NCI-H510A (cell line): ENCODE measurements around the gene LPP.

Experiments used
- DNase-seq: peaks from one replicate; lab custom pipeline; 2025; lab: John Stamatoyannopoulos, UW

The LPP gene

DNA sequence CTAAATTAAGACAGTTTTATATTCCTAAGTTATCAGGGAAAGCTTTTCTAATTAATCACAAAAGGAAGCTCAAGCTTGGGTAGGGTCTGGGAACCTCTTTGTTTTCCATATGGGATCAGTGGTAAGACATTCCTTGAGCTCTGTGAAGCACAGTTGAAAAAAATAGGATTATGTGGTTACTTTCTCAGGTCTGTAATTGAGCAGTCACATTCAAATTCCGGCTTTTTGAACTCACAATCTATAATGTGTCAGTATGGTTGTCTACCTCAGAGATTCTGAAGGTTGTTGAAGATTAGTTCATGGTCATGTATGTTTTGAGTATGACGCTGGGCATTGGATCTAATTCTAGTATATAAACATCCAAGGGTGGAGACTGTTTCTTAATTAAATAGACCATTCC is 364.5 kb downstream of the LPP start:
- DNase-seq, result no peak

DNA sequence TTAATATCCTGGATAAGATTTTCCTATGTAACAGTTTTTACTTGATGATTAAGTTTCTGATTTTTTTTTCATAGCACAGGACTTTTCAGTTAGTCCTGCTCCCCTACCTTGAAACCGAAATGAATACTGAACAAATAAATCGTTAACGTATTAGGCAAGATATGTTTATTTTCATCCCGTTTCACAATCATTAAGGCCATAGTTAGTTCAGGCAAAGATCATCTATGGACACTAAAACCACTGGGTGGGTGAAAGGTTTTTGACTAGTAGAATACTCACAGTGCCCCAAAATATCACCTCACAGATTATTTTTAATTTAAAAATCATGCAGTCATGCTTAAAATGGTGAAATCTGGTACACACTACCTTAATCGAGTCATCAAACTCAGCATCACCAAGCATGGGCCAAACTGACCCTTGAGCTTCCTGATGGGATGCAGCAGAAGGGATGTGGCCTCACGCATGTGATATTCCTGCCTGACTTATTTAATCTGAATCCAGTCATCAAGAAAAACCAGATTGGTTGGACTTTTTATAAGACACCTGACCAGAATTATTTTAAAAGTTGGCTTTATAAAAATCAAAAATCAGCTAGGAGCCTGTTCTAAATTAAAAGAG is 365.0 kb downstream of the LPP start:
- DNase-seq, result no peak

DNA sequence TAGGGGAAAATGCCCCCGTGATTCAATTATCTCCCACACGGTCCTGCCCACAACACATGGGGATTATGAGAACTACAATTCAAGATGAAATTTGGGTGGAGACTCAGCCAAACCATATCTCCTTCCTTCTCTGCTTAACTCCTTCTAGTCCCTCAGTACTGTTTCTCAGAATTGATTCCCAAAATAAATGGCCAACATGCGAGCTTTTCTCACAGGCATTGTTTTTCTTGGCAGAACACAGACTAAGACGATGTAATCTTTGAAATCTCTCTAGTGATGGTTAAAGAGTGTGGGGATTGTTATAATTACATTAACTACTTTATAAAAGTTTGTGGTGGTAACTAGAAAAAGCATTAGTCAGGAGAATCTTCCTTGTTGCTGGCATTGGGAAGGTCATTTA is 366.5 kb downstream of the LPP start:
- DNase-seq, result no peak

DNA sequence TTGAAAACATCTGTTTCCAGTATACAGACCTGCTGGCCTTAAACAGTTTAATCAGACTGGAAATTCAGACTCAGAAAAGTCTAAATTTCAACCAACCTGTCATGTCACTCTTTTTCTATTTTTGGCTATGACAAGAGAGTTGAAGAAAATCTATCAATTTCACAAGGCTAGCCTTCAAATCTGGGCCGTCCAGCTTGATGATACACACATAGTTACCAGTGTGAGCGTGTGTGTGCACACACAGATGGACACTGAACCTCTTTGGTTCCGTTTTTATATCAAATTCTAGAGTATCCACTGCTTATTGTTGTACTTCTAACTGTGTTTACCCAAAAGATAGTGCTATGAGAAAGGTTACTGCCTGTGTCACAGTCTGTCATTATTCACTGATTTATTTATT is 368.2 kb downstream of the LPP start:
- DNase-seq, result no peak

DNA sequence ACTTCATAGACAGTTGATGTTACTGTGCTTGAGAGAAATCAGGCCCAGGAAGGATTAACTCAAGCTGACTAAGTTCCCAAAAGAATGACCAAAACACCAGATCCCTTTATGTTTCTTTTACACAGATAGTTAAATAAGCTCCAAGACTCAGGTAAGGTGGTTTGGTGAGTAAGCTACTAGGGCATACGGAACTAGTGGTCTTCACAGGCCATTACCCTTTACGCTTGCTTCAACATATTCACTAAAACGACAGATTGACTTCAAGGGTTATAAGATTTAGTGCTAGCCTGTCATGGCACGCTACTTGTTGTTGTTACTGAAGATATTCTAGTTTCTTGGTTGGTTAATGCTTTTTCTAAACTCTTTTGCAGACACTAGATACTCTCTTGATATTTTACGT is 369.3 kb downstream of the LPP start:
- DNase-seq, result no peak

DNA sequence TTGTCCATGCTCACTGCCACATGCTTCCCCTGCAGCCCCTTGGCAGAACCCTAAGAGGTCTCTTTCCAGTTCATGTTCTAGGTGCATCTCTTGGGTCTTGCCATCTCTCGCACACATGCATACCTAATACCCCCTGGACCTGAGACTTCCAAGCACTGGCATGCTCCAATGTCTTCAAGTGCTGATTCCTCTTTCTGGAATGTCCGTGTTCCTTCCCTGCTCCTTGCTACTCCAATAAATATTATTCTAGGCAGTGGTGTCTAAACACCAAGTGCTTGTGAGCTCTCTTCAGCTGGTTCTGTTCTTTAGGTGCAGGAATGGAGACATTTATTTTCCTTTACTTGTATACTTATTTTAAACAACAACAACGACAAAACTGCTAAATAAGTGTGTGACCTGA is 370.1 kb downstream of the LPP start:
- DNase-seq, result no peak

DNA sequence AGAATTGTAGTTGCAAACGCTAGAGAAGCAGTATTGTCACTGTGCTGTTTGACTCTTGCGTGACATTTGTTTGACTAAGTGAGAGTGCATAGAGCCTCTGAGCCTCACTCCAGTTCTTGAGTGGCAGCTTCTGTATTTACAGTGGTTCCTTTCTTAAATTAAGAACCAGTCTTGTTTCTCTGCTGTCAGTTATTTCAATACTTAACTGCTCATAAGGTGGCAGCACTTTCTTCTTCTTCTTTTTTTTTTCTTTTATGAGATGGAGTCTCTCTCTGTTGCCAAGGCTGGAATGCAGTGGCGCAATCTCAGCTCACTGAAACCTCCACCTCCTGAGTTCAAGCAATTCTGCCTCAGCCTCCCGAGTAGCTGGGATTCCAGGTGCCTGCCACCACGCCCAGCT is 372.1 kb downstream of the LPP start:
- no peak for DNase-seq

DNA sequence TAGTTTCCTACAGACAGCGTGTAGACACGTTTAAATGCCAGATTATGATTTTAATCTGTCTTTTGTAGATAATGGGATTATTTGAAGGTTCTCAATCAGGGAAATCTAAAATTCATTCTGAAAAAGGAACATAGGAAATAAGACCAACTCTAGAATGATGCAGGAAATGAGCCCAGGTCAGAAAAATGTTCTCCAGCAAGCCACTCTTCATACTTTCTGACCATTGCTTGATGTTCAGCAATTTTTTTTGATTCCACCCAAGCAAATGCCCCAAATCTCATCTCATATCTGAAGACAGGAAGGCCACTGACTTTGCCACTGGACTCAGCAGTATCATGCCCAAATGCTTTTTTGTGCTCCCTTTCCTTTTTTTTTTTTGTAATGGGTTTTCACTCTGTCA is 373.4 kb downstream of the LPP start:
- DNase-seq, result no peak

DNA sequence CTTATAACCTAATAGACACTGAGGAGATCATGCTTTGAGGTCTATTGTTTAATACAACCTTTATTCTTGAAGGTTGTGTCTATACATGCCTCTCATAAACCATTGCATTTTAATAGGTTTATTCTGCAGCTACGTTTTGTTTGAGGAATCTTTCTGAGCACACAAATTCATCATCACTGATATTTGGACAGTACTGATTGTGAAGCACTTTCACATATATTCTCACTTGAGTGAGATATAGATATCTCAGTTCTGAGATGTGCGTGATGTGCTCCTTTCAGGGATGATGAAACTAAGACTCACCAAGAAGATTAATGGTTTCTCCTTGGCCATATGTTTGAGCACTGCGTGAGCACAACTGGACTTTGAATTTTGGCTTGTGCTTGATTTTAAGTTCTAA is 374.4 kb downstream of the LPP start:
- no peak for DNase-seq

DNA sequence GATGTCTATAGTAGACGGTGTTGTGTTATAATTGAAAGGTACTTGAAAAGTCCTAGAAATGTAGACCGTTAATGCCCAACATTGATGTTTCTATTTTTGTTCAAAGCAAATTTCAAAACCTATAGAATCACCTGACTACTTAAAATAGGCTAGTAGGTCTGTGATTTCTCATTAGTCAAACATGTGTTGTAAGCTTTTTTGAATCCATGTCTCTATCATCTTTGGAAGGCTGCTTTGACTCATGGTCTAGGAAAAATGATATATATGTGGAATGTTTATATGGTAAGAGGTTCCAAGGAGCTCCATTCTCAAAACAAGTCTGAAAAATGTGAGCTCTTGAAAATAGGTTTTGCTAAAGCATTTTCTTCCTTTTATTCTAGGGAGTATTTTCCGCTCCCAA is 375.3 kb downstream of the LPP start:
- no peak for DNase-seq

DNA sequence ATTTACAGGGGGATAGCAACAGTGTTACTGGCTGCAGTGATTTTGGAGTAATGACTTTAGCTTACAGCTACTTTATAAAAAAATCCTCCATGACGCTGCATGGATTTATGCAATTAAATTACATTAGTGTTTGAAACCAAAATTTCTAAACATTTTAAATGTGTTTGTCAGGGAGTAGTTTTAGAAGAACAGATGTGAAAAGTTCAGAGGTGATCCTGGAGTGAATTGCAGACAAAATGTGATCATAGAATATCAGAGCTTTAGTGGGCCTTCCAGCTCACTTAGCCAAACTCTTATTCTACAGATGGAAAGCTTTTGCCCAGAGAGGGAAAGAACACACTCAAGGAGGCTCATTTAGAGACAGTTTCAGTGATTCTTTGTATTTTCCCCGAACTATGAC is 376.3 kb downstream of the LPP start:
- DNase-seq, result no peak

DNA sequence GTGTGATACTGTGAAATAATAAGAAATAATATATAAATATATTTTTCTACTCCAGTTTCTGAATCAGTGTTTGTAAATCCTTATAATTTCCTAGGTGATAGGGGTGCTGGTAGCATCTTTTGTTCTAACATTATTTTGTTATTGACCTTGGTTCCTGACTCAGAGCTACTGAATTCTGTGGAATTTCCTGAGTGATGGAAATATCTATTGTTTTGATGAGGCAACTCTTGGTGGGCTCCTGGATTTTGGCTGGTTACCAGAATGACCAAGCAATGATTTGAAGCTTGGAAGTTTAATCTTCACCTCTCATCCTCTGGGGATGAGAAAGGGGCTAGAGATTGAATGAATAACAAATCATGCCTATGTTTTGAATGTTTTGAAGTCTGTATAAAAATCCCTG is 377.3 kb downstream of the LPP start:
- DNase-seq, result no peak

DNA sequence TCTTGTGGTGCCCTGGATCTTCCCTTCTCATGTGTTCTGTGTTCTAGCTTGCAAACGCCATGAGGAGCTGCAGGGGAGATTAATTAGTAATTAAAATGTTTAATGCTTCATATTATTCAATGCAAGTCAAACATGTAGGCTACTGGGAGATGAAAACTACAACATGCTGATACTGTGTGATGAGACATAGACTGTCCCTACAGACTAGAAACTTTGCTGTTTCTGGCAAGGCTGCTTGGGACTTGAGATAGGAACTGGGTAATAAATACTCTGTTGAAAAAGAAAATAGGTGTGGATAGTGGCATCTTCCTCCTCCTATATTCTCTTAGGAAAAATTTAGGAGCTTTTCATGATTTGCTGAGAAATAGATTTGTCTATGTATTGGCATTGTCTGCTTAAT is 379.2 kb downstream of the LPP start:
- DNase-seq, result no peak

DNA sequence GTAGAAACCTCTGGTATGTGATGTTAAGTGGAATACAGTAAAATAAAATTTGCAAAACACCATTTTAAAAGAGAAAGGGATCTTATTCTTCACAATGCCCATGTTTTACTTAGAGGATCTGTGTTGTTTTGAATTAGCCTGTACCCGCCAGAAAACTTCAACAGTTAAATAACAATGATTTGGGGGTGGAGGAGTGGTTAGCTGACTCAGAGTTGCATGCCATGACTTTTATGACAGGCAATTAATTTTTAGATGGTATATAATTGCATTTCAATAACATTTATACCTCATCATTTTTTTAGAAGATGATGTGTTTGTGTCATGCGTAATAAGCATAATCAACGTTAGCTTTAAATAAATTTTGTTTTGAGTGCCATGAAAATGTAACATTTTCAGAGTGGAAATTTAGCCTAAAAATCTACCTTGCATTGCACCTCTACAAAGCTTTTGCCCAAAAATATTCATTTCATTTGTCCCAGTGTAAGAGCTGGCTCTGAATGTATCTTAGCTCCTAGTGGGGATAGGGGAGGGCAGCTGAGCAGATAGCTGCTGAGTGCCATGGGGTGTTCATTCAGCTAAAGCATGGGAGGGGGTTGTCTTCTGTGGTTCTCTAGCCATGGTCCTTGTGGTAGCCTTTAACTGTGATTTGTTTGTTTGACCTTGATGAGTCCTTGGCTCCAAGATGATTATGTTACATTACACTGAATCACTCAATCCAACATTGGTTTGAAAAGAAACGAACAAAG is 379.8 kb downstream of the LPP start:
- no peak for DNase-seq

DNA sequence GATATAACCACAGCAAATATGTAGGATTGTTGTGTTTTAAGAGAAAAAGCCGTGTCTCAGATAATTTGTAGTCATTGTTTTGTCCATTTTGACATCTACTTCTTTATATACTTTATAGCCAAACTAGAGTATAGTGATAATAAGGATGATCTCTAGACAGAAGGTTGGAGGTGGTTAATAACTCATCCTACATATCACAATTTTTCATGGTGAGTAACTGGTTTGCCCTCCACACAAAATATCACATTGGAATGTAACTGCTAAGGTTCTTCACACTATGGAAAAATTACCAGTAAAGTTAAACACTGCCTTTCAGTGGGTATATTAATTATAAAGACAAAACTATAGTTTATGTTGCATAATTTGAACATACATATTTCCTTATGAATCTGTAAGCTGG is 380.7 kb downstream of the LPP start:
- no peak for DNase-seq

DNA sequence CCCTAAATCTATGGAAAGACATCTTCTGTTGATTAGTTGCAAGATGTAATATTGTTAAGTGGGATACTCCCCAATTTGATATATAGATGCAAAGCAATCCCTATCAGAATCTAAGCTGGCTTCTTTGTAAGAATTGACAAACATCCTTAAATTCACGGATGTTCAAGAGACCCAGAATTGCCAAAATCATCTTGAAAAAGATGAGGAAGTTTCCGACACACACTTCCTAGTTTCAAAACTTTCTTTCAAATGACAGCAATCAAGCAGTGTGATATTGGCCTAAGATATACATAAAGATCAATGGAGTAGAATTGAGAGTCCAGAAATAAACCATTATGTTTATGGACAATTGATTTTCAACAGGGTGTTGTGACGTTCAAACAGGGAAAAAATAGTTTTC is 383.6 kb downstream of the LPP start:
- DNase-seq, result no peak

DNA sequence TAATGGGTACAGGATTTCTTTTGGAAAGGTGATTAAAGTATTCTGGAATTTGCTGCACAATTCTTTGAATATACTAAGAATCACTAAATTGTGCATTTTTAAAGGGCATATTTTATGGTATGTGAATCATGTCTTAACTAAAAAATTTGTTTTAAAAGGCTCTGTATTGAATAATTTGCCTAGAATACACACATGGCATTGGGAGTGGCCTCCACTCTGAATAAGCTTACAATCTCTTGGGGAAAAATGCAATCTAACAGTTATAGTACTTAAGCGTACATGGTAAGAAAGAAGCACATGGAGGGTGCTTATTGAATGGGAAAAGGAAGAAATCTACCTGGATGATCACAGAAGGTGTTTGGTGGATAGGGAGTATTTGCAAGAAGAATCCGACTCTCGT is 385.1 kb downstream of the LPP start:
- no peak for DNase-seq

DNA sequence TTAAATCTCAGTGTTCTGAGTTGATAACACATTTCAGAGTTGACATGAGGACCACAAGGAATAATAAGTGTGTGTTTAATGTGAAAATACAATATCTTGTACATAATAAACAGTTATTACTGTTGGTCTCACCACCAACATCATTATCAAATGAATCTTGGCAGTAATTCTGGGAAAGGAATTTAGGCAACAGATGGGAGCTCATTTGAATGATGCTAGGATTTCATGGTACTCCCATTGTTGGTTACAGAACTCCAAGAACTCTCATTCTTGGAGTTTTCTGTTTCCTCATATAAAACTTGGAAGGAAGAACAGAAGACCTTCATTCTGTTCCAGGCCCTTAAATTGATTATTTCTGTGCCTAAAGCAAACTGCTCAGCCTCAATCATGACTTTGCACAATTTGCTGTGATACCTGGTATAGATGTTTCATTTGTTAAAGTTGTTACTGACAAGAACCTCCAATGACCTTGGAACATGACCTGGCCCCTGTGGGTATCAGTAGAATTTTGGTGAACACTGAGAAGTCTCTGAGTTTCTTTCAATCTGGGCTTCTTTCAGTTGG is 385.8 kb downstream of the LPP start:
- no peak for DNase-seq

DNA sequence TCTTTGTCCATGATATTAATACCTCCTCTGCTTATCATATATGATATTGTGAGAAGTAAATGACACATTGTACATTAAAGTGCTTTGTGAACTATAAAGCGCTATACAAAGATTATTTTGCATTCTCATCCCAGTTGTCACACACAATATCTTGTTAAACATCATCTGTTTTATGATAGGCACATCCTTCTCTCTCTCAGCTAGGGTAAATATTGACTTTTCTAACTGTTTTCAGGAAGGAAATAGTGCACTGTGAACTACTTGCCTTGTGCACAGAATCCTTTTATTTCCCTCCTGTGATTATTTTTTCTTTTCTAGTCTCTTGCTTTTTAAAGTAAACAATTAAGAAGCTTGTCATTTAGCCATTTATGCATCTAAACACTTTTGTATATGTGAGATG is 388.2 kb downstream of the LPP start:
- no peak for DNase-seq

DNA sequence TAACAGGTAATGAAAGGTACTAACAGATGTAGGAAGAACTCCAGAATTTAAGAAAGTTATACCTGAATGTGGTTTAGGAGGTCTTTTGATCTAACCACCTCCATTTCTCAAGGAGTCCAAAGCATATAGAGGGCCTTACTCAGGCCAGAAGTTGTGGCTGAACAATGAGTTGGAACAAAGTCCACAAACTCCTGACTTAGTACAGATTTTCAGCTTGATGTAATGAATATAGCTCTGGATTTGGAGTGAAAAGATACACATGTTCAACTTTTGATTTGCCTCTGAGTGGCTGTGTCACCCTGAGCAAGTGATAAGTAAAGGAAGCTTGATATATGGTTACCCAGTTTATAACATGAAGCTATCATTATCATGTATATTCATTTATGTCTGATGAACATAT is 390.1 kb downstream of the LPP start:
- no peak for DNase-seq

DNA sequence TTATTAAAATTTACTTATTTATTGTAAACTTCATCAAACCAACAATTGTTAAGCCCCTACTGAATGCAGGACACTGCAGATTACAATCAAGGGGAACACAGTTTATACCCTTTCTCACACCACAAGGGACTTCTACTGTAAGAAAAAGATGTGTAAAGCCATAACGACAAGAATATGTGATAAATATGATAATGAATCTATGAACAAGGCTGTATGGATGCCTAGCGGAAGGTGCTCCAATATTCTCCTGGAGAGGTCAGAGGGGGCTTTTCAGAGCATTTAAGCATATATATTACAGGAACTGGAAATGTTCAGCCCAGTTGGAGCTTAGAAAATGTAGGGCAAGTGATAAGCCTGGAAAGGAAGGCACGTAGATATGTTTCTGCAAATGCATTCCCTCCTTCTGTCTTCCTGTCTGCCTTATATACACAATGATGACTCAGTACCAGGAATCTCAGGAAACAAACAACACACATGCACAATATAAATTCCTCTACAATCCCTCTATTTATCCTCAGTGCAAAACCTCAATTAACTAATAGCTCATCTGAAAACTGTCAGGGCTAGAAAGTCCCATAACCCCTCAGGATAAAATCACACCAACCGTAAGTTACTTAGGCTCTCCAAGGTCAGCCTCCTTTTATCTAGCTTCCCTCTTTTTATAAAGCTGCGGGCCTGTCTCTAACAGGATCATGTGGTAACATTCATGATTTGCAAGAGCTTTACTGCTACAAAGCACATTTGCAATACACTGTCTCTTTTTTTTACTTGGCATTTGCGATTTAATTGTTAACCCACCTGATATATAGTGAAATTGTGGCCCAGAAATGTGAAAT is 393.1 kb downstream of the LPP start:
- no peak for DNase-seq

DNA sequence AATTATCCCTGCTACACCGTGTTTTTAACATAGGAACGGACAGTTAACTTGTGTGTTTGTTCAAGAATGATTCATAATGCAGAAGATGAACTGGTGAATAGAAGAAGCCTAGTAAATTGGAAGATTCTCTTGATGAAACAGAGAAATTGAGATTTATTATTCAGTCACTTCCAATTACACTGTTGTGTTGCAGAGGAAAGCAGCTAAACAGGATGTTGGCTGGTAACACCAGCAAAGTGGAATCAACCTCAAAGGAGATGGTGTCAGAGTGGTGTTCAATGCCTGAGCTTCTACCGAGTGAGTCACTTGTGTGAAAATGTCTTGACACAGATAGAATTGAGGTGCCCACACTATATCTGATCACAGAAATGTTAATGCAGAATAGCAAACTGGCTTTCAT is 399.6 kb downstream of the LPP start:
- no peak for DNase-seq

DNA sequence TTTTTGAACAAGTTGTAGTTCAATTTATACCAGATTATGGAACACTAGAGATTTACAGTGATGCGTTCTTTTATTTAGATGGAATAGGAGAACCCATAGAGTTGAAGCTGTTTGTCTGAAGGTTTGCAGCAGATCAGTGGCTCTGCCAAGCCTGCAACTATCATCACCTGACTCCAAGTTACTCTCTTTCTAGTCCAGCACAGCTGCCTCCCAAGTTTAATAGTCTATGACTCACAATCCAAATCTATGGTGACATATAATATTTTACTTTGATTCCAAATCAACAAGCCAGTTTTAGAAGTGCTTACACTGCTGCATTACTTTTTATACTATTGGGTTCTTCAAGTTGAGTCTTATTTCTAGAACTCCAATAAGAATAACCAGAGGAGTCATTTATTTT is 400.4 kb downstream of the LPP start:
- DNase-seq, result no peak
